Activated naive CD4-positive, alpha-beta T cell treated with anti-CD3 and anti-CD28 coated beads, Interleukin-2, amount 50 U/mL, for 72 hours (primary cell): ENCODE measurements around the gene RAB34. TPM values are rescaled to one million over a fixed set of nuclear protein-coding genes. Genes with fewer than 3 reads are reported as not detected.
"Not testable (repeated sequence)": the region's sequence is repeated elsewhere in the genome, so short reads cannot be mapped to it uniquely, and the experiment has no call there.

Source experiments
- ATAC-seq, 2 donors: fragments of 150-1000 bp; cut with Tn5 transposase; 2 replicates each; pipeline ENCODE4 v1.10.0; 2021; ENCODE audit warnings: mild to moderate bottlenecking in 2 of 2, moderate library complexity in 2 of 2
- DNase-seq, 2 donors: peaks; one replicate each; pipeline ENCODE4 v3.0.0; 2021 to 2022; ENCODE audit warnings: low spot score in 2 of 2
- H3K27ac Mint-ChIP-seq, 2 donors: one replicate each; pipeline ENCODE4 v1.8.0; 2022; ENCODE audit warnings: mild to moderate bottlenecking in 2 of 2, mixed read lengths in 2 of 2
- H3K36me3 Mint-ChIP-seq, 2 donors: one replicate each; pipeline ENCODE4 v1.8.0; 2022; ENCODE audit warnings: mixed read lengths in 2 of 2
- H3K9me3 Mint-ChIP-seq, 2 donors: one replicate each; pipeline ENCODE4 v1.8.0; 2022; ENCODE audit warnings: mixed read lengths in 2 of 2
- total RNA-seq, 2 donors: library from RNA; stranded (reverse); gene quantifications; one replicate each; pipeline ENCODE4 v1.2.3, GENCODE V29; 2022

RAB34 gene
- total RNA-seq, 2 donors from 2014 or later = 20.5 to 46.4 TPM

- Mint-ChIP-seq H3K36me3 (peaks cover 52 to 63% of the 10 kb centered on the region in 2 donors), H3K27ac (peak overlapping the region; percentile 93 to 100)
- not testable (repeated sequence) for H3K9me3 Mint-ChIP-seq, ATAC-seq, DNase-seq
Measured at GRCh38 chr17:28723836-28724499, 6.3 kb upstream of the RAB34 start.

GRCh38 chr17:28723159-28723835, 5.6 kb upstream of the RAB34 start:
- ATAC-seq = no peak
- H3K36me3 Mint-ChIP-seq = peaks cover 52 to 63% of the 10 kb centered on the region in 2 donors
- H3K9me3 Mint-ChIP-seq = no peaks in the 10 kb centered on the region
- no peak for DNase-seq
- peak overlapping the region in 1 of 2 donors; percentile 93 for H3K27ac Mint-ChIP-seq

- Mint-ChIP-seq H3K27ac (peak overlapping the region; percentile 68 to 100), H3K36me3 (peaks cover 52 to 63% of the 10 kb centered on the region in 2 donors), H3K9me3 (no peaks in the 10 kb centered on the region)
- DNase-seq (no peak), ATAC-seq (no peak)
Measured at GRCh38 chr17:28722417-28723158, 4.9 kb upstream of the RAB34 start.

- not testable (repeated sequence) for DNase-seq, ATAC-seq, H3K9me3 Mint-ChIP-seq
- Mint-ChIP-seq H3K36me3 (peaks cover 52 to 63% of the 10 kb centered on the region in 2 donors), H3K27ac (peak overlapping the region; percentile 97 to 100)
Measured at GRCh38 chr17:28720997-28721329, 3.3 kb upstream of the RAB34 start.

DNA sequence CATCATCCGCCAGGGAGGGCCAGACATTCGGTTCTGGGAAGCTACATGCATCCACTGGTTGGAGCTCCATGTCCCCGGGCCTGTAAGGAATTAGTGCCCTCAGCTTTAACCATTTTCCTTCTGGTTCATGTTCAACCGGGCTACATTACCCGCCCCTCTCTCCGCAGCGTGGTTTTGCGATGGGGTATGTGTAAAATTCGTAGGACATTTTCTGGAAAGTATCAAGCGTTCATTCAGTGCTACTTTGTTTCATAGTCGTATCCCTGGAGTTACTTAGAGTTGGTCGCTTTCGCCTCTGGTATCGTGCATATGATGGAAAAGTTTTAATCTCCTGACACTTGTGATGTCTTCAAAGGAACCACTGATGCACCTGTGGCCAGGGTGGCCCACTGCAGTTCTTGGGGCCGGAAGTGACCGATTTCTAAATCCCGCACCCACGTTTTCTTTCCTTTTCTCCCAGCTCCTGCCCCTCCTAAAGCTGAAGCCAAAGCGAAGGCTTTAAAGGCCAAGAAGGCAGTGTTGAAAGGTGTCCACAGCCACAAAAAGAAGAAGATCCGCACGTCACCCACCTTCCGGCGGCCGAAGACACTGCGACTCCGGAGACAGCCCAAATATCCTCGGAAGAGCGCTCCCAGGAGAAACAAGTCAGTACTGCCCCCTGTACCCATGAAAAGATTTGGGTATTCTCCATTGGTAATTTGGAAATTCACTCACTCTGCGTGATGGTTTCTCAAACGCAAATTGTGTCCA, 2.8 kb upstream of the RAB34 start:
- H3K36me3 Mint-ChIP-seq = peaks cover 51 to 59% of the 10 kb centered on the region in 2 donors
- DNase-seq (peak in 1 of 2 donors; percentile 35), ATAC-seq (peak in 1 of 2 donors; percentile 28)
- H3K27ac Mint-ChIP-seq = peak overlapping the region; percentile 97 to 100
- no peaks in the 10 kb centered on the region for H3K9me3 Mint-ChIP-seq

DNA sequence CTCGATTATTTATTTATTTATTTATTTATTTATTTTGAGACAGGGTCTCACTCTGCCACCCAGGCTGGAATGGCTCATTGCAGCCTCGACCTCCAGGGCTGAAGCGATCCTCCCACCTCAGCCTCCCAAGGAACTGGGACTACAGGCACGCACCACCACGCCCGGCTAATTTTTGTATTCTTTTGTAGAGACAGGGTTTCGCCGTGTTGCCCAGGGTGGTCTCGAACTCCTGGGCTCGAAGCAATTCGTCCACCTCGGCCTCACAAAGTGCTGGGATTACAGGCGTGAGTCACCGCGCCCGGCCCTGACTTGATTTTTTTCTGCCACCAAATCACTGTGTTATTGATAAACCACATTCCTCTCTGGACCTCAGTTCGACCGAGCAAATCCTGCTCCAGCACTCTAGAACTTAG, 1.4 kb upstream of the RAB34 start:
- ATAC-seq (peak; percentile 0), DNase-seq (no peak)
- H3K9me3 Mint-ChIP-seq = no peaks in the 10 kb centered on the region
- H3K27ac Mint-ChIP-seq = peak overlapping the region; percentile 97 to 100
- H3K36me3 Mint-ChIP-seq = peaks cover 37 to 45% of the 10 kb centered on the region in 2 donors

DNA sequence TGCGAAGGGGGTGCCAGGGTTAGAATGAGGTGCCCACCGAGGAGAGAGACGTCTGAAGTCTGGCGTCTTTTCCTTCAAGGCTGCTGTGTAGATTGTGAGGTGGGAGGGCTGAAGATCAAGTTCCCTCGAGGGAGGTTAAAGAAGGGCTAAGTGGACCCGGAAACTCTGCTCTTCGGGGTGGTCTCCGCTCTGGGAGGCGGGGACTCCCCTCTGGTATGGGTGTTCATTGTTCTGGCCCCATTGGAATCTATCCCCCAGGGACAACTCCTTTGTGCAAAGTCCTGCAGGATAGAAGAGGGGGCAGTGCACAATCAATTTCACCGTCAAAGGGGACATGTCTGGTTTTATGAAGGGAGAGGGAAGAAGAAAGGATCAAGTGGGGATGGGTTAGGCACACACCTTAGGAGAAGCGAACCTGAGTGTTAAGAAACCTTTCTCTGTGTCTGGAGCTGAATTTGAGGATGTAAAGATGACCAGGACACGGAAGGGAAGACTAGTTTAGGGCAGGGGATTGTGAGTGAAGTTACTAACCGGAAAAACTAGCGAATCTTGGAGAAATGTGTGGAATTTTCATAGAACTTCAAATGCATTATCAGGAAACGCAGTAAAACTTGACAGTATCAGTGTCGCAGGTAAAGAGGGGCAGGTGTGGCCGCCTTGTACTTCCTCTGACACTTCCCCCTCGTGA, 809 bp upstream of the RAB34 start:
- no peaks in the 10 kb centered on the region for H3K9me3 Mint-ChIP-seq
- DNase-seq (no peak), ATAC-seq (no peak)
- H3K27ac Mint-ChIP-seq = peak overlapping the region; percentile 87 to 97
- peaks cover 37 to 40% of the 10 kb centered on the region in 2 donors for H3K36me3 Mint-ChIP-seq

GRCh38 chr17:28716740-28717577, 709 bp downstream of the RAB34 start:
- Mint-ChIP-seq H3K36me3 (peaks cover 27 to 28% of the 10 kb centered on the region in 2 donors), H3K27ac (peak overlapping the region in 1 of 2 donors; percentile 14), H3K9me3 (no peaks in the 10 kb centered on the region)
- DNase-seq = peak in 1 of 2 donors; percentile 36
- no peak for ATAC-seq

DNA sequence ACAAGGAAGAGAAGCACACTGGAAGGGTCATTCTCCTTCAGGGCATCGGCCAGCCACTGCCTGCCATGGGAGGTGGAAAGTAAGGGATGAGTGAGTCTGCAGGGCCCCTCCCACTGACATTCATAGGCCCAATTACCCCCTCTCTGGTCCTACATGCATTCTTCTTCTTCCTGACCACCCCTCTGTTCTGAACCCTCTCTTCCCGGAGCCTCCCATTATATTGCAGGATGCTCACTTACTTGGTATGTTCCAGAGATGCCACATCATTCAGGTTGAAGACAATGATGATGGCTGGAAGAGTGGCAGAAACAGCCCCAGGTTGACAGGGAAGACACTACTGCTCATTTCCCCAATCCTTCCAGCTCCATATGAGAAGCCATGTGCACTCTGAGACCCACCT, 2.5 kb downstream of the RAB34 start:
- peaks cover 11 to 12% of the 10 kb centered on the region in 2 donors for H3K36me3 Mint-ChIP-seq

GRCh38 chr17:28714281-28714680, 3.4 kb downstream of the RAB34 start:
- Mint-ChIP-seq H3K27ac (no peak overlapping the region), H3K36me3 (peaks cover 2% of the 10 kb centered on the region in 2 donors), H3K9me3 (no peaks in the 10 kb centered on the region)
- DNase-seq (no peak), ATAC-seq (no peak)

More for the DNA sequence above, 2.5 kb downstream of the RAB34 start:
- H3K9me3 Mint-ChIP-seq = no peaks in the 10 kb centered on the region
- ATAC-seq (no peak), DNase-seq (no peak)
- no peak overlapping the region for H3K27ac Mint-ChIP-seq

- Mint-ChIP-seq H3K36me3 (no peaks in the 10 kb centered on the region), H3K27ac (no peak overlapping the region), H3K9me3 (no peaks in the 10 kb centered on the region)
- no peak for ATAC-seq
- no peak for DNase-seq
Measured at GRCh38 chr17:28712705-28713415, 4.8 kb downstream of the RAB34 start.

DNA sequence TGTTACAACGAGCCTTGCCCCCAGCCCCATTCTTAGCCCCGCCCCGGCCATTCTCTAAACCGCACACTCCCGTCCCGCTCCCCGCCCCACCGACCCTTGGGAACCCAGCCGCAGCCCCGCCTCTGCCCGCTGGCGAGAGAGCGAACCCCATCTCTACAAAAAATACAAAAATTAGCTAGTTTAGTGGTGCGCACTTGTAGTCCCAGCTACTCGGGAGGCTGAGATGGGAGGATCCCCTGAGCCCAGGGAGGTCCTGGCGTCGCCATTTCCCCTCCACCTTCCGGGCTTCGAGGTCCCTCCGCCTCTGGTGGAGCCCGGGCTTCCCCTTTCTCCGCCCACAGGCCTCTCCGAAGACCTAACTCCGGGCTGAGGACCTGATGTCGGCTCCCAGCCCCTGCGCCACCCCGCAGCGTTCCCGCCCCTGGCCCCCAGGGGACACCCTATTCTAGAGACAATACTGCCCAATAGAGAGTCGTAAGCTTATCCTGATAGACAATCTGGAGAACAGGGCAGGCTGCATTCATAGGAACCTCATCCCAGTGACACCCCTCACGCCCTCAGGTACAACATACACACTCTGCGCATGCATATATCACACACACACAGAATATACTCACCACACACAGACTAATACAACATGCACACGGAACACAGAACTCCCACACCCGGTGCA, 5.5 kb downstream of the RAB34 start:
- H3K27ac Mint-ChIP-seq = peak overlapping the region; percentile 96 to 98
- peaks cover 0 to 4% of the 10 kb centered on the region in 2 donors for H3K36me3 Mint-ChIP-seq

DNA sequence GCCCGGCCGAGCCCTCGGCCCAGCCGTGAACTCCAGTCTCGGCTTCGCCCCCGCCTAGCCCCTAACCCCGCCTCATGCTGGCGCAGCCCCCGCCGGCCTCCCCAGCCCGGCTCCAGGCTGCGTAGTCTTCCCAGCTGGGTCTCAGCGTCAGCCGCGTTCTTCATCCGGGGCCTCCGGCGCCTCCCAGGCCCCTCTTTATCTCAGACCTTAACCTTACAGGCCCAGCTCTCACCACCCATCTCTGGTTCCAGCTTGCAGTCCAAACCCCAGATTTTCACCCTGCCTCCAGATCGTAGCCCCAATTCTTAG, 6.0 kb downstream of the RAB34 start, which contains the start of gene PROCA1:
TSS of gene PROCA1 (minus strand) at position 166 of the 309 bp plus-strand sequence. CDS start 228 bp downstream, outside the sequence.
- H3K36me3 Mint-ChIP-seq = peaks cover 0 to 5% of the 10 kb centered on the region in 2 donors
- peak; percentile 46 to 50 for ATAC-seq
- no peak for DNase-seq
- peak within 1 kb of the TSS; percentile 96 to 98 for H3K27ac Mint-ChIP-seq
- H3K9me3 Mint-ChIP-seq = no peaks in the 10 kb centered on the region

More for the DNA sequence above, 5.5 kb downstream of the RAB34 start:
- DNase-seq (peak; percentile 64 to 72), ATAC-seq (peak; percentile 43 to 55)
- no peaks in the 10 kb centered on the region for H3K9me3 Mint-ChIP-seq
